Heart left ventricle (tissue), 16 donors: ENCODE results near the gene SLC2A8. TPM values are rescaled to one million over a fixed set of nuclear protein-coding genes. Genes with fewer than 3 reads are reported as not detected.
A peak's percentile ranks its signal among the peaks of the same experiment; 100 is the strongest.

Experiments used
- ATAC-seq, 4 donors: fragments of 200-7000 bp; cut with Tn5 transposase; one replicate each; pipeline ENCODE4 v1.9.1; 2020 to 2022; ENCODE audit warnings: moderate library complexity in 4 of 4, mild to moderate bottlenecking in 3 of 4, moderate number of reproducible peaks in 1 of 4
- DNase-seq, 5 donors: peaks; one replicate each; pipeline ENCODE4 v3.0.0-alpha.2; 2020
- H3K27ac ChIP-seq, 12 donors: fragments of 200-600 bp; sonication (generic) in 4 of 12; one replicate each; pipeline versions ENCODE4 v1.5.0 to v1.8.0; 2016 to 2022; ENCODE audit warnings: mild to moderate bottlenecking in 2 of 12
- H3K27me3 ChIP-seq, 9 donors: fragments of 200-600 bp; sonication (generic) in 2 of 9; one replicate each; pipeline versions ENCODE4 v1.5.1 to v1.8.0; 2016 to 2022; ENCODE audit warnings: mild to moderate bottlenecking in 3 of 9
- H3K36me3 ChIP-seq, 9 donors: fragments of 200-600 bp; sonication (generic) in 2 of 9; one replicate each; pipeline versions ENCODE4 v1.5.0 to v1.8.0; 2018 to 2022; ENCODE audit warnings: mild to moderate bottlenecking in 2 of 9
- H3K4me1 ChIP-seq, 12 donors: fragments of 200-600 bp; sonication (generic) in 4 of 12; one replicate each; pipeline versions ENCODE4 v1.5.0 to v1.8.0; 2016 to 2022; ENCODE audit warnings: mild to moderate bottlenecking in 3 of 12
- H3K4me3 ChIP-seq, 12 donors: fragments of 200-600 bp; sonication (generic) in 4 of 12; one replicate each; pipeline versions ENCODE4 v1.5.0 to v1.8.0; 2017 to 2022; ENCODE audit warnings: mild to moderate bottlenecking in 9 of 12, moderate library complexity in 4 of 12
- H3K9me3 ChIP-seq, 12 donors: fragments of 200-600 bp; sonication (generic) in 4 of 12; one replicate each; pipeline versions ENCODE4 v1.5.0 to v1.8.0; 2016 to 2022; ENCODE audit warnings: mild to moderate bottlenecking in 1 of 12
- POLR2A ChIP-seq, 2 donors: fragments of 450-650 bp; IDR thresholded peaks; one replicate each; pipeline ENCODE4 v1.6.1; 2017; ENCODE audit warnings: antibody characterized with exemption in 2 of 2, mild to moderate bottlenecking in 2 of 2, moderate library complexity in 2 of 2
- WGBS, 4 donors: extraction: QIAGEN DNeasy Blood & Tissue Kit in 2 of 4; methylation state at CpG; one replicate each; pipeline versions ENCODE4 v1.1.5 to v1.1.7; 2013 to 2018; 5-methylcytosine and 5-hydroxymethylcytosine counted together
- intact Hi-C, 10 donors: fragments of 100-400 bp; cut with DNase I; formaldehyde crosslinking; loops; one replicate each; pipeline versions ENCODE4 v1.11.1 to v1.14.2; 2022
- polyA plus RNA-seq, 2 donors: library from polyadenylated mRNA; stranded (reverse); fragments of 200-250 nt; gene quantifications; one replicate each; pipeline ENCODE4 v1.2.3, GENCODE V29; 2013
- total RNA-seq, 9 donors: library from RNA; depleted of rRNA in 2 of 9; stranded (reverse); fragments of >200 nt in 2 of 9; fragmentation: NEBNext Ultra II Directional in 3 of 9; extraction: Animal tissue kit (Norgen Biotek cat#: 25700) in 3 of 9; gene quantifications; one replicate each; pipeline versions ENCODE4 v1.1.0 to v1.2.4, GENCODE V29; 2016 to 2023
- TF ChIP-seq, protein P1 (sequence below), 12 donors: fragments of 200-600 bp; sonication (generic) in 4 of 12; IDR thresholded peaks; one replicate each; pipeline versions ENCODE4 v1.5.0 to v1.8.0; 2018 to 2022; ENCODE audit warnings: antibody characterized with exemption in 12 of 12, mild to moderate bottlenecking in 5 of 12
- donor health status: ischemic (EF 13 %, LVEDD 7.1; RV severe dilation, severe dysfunction).
- donor health status: healthy with polysubstance abuse.
- donor health status: DM: no; HTN: yes; CAD: no.
- donor health status: DM: no; HTN: no; CAD: no.
- donor health status: ischemic (EF 25% LVEDD 6.9; RV normal size, moderate dysfunction).
- donor health status: ischemic (EF 25% LVEDD 5.7; RV mildly dilated, moderate dysfunction).
- donor health status: healthy.
- donor health status: DM: yes; HTN: yes; CAD: no.
- donor health status: ischemic (EF 35%, LVEDD 5.7; RV mildly dilated, moderate dysfunction).
- donor health status: nonischemic (EF 11% LVEDD 7.7; RV severe dilation, severe dysfunction).
- donor health status: DM: yes; HTN: yes; CAD: no.
- donor health status: PGD.
- donor health status: ischemic (EF 29% LVEDD 5.4; RV normal size, mild dysfunction).
- donor health status: nonischemic (EF 23%, LVEDD 6.1; RV moderate dilation, normal function).

Gene SLC2A8
- total and polyA plus RNA-seq, 11 donors = 12.1 to 25.0 (median 15.6) TPM

DNA sequence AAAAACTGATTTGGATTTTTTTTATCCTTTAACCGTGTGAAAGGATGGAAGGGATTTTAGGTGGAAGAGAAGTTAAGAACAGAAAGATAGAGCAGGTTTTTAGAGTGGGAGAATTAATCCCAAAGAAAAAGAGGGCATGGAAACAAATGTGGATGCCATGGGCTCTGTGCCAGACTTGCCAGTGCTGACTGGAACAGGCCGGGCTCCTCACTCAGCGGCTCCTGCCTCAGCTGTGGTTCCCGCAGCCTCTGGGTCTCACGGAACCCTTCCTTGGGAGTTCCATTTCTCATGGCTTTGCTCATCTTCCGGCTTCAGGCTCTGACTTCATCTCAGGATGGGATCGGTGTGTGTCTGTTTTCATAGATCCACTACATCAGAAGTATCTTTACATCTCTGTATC is 30.4 kb upstream of the SLC2A8 start:
- ATAC-seq = peak in 1 of 4 donors; percentile 44
- no peak for DNase-seq
- 76 to 83% (median 82%) methylated on average over 7 of the region's 7 CpGs for WGBS, 4 donors
- Histone ChIP-seq H3K4me1 (peaks cover 0 to 24% (median 4%) of the 10 kb centered on the region in 12 donors), H3K4me3 (no peak overlapping the region), H3K27me3 (no peaks in the 10 kb centered on the region), H3K9me3 (no peaks in the 10 kb centered on the region), H3K27ac (no peak overlapping the region), H3K36me3 (peaks cover 0 to 49% (median 22%) of the 10 kb centered on the region in 9 donors)
- no peak for TF ChIP-seq POLR2A (IDR thresholded peaks at IDR 0.05)
- TF ChIP-seq, protein P1, sequence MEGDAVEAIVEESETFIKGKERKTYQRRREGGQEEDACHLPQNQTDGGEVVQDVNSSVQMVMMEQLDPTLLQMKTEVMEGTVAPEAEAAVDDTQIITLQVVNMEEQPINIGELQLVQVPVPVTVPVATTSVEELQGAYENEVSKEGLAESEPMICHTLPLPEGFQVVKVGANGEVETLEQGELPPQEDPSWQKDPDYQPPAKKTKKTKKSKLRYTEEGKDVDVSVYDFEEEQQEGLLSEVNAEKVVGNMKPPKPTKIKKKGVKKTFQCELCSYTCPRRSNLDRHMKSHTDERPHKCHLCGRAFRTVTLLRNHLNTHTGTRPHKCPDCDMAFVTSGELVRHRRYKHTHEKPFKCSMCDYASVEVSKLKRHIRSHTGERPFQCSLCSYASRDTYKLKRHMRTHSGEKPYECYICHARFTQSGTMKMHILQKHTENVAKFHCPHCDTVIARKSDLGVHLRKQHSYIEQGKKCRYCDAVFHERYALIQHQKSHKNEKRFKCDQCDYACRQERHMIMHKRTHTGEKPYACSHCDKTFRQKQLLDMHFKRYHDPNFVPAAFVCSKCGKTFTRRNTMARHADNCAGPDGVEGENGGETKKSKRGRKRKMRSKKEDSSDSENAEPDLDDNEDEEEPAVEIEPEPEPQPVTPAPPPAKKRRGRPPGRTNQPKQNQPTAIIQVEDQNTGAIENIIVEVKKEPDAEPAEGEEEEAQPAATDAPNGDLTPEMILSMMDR (IDR thresholded peaks at IDR 0.05) = no peak
- intact Hi-C loops = no loop called here

DNA sequence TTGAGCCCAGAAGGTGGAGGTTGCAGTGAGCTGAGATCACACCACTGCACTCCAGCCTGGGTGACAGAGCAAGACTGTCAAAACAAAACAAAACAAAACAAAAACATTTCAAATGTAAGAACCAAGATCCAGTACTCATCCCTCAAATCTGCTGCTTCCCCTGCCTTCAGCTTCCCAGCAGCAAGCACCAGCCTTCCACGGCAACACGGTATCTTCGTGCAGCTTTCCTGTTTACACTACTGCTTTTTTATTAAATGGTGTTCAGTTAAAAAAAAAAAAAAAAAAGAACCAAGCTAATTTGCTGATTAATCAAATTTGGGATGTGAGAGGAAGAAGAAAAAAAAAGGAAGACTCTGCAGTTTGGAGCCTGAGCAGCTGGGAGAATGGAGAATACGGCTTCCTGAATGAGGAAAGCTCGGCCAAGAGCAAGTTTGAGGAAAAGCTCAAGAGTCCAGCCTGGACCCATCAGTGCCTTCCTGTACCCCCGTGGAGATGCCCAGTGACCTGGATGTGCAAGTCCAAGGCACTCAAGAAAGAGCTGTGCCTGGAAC is 28.0 kb upstream of the SLC2A8 start:
- peak overlapping the region in 1 of 12 donors; percentile 66 for H3K27ac ChIP-seq

DNA sequence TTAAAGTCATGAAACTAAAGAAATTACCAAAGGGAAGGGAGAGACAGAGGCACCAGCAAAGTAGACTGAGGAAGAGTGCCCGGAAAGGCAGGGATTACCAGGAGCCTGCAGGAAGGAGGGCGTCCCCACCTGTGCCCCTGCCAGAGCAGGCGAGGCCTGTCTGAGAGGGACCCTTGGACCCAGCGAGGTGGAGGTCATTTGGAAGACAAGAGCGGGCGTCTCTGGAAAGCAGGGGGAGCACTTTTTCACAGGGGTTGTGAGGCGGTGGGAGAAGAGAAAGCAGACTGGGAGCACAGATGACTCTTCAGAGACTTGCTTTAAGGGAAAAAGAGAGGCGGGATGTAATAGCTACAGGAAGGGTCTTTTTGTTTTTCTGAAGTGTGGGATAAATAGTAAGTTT is 27.5 kb upstream of the SLC2A8 start:
- peaks cover 0 to 24% (median 4%) of the 10 kb centered on the region in 12 donors for H3K4me1 ChIP-seq
- TF ChIP-seq, protein P1 (IDR thresholded peaks at IDR 0.05) = no peak
- no peak for TF ChIP-seq POLR2A (IDR thresholded peaks at IDR 0.05)
- no peaks in the 10 kb centered on the region for H3K9me3 ChIP-seq
- no peak for DNase-seq
- H3K4me3 ChIP-seq = no peak overlapping the region
- ATAC-seq = no peak
- peaks cover 0 to 32% (median 11%) of the 10 kb centered on the region in 9 donors for H3K36me3 ChIP-seq
- intact Hi-C loops = no loop called here
- WGBS, 4 donors = 91 to 96% (median 93%) methylated on average over 8 of the region's 8 CpGs
- no peaks in the 10 kb centered on the region for H3K27me3 ChIP-seq
- H3K27ac ChIP-seq = peak overlapping the region in 1 of 12 donors; percentile 66

More for the DNA sequence above, 28.0 kb upstream of the SLC2A8 start:
- Histone ChIP-seq H3K27me3 (no peaks in the 10 kb centered on the region), H3K4me1 (peaks cover 0 to 24% (median 4%) of the 10 kb centered on the region in 12 donors), H3K36me3 (peaks cover 0 to 37% (median 14%) of the 10 kb centered on the region in 9 donors), H3K9me3 (no peaks in the 10 kb centered on the region), H3K4me3 (peak overlapping the region in 1 of 12 donors; percentile 16)
- ATAC-seq = peak in 1 of 4 donors; percentile 45
- TF ChIP-seq POLR2A (IDR thresholded peaks at IDR 0.05) = no peak
- TF ChIP-seq, protein P1 (IDR thresholded peaks at IDR 0.05) = no peak
- intact Hi-C loops = no loop called here
- no peak for DNase-seq
- 44 to 65% (median 59%) methylated on average over 6 of the region's 6 CpGs for WGBS, 4 donors

DNA sequence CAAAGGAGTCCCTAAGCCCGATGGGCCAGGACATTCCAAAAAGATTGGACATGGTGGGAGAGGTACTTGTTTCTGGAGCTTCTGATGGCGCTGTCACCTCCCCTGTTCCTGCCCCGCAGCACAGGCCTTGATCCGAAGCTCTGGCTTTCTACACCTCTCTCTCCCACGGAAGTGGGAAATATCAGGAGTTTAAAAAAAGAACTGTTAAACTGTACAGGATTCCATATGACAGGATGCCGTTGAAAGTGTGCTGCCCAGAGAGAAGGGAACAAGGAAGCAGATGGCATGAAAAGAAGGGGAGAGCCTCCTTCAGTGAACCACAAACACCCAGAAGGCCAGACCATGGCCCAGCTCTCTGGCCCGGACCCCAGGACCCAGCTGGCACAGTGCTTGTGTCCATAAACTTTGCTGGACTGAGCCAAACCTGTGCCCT is 26.8 kb upstream of the SLC2A8 start:
- intact Hi-C loops = no loop called here
- no peak for TF ChIP-seq POLR2A (IDR thresholded peaks at IDR 0.05)
- TF ChIP-seq, protein P1 (IDR thresholded peaks at IDR 0.05) = no peak
- Histone ChIP-seq H3K27me3 (no peaks in the 10 kb centered on the region), H3K36me3 (peaks cover 0 to 24% (median 6%) of the 10 kb centered on the region in 9 donors), H3K4me3 (no peak overlapping the region), H3K4me1 (peaks cover 0 to 24% (median 4%) of the 10 kb centered on the region in 12 donors), H3K27ac (peak overlapping the region in 2 of 12 donors; percentile 23 to 34), H3K9me3 (no peaks in the 10 kb centered on the region)
- peak in 3 of 4 donors; percentile 29 to 47 (median 31) for ATAC-seq
- WGBS, 4 donors = 26 to 42% (median 28%) methylated on average over 7 of the region's 7 CpGs
- DNase-seq = no peak
